ENCODE results near the gene RPS16. TPM values are rescaled to one million over a fixed set of nuclear protein-coding genes. Genes with fewer than 3 reads are reported as not detected.

RPS16 gene
- total RNA-seq, 1 donor from 2014 or later: 1,329 TPM

- H3K27ac Mint-ChIP-seq (ENCODE audit: unreplicated experiment): peak overlapping the region; percentile 100
- H3K36me3 ChIP-seq (ENCODE audit: insufficient read depth, low read length): no peaks in the 10 kb centered on the region
- H3K4me1 Mint-ChIP-seq (ENCODE audit: low read depth, unreplicated experiment): peaks cover 23% of the 10 kb centered on the region
- H3K9me3 ChIP-seq (ENCODE audit: insufficient read depth, low read depth, low read length): no peaks in the 10 kb centered on the region
- no peak for FAIRE-seq
- H3K9ac ChIP-seq (ENCODE audit: low read length): peak overlapping the region; percentile 99
- no peaks in the 10 kb centered on the region for H3K27me3 Mint-ChIP-seq (ENCODE audit: low read depth, unreplicated experiment)
- H3K9me3 Mint-ChIP-seq (ENCODE audit: unreplicated experiment): no peaks in the 10 kb centered on the region
- peak overlapping the region; percentile 100 for H3K4me3 Mint-ChIP-seq (ENCODE audit: unreplicated experiment)
- no peaks in the 10 kb centered on the region for H3K27me3 ChIP-seq (ENCODE audit: insufficient read depth, low read length)
- H3K4me1 ChIP-seq (ENCODE audit: insufficient read depth, low read length): peaks cover 27% of the 10 kb centered on the region
- H2AFZ ChIP-seq (ENCODE audit: low read depth, low read length): peak overlapping the region; percentile 50
- H3K4me3 ChIP-seq (ENCODE audit: insufficient read depth, low read depth, low read length): peak overlapping the region; percentile 94
- H3K79me2 ChIP-seq (ENCODE audit: insufficient read depth, low read length): peaks cover 54% of the 10 kb centered on the region
- no peak for TF ChIP-seq EZH2 (IDR thresholded peaks at IDR 0.05; ENCODE audit: insufficient read depth, low read length)
- TF ChIP-seq CTCF (IDR thresholded peaks at IDR 0.05; ENCODE audit: insufficient read depth, low read depth, low read length): no peak
- peak overlapping the region; percentile 96 for H3K27ac ChIP-seq (ENCODE audit: low read depth, low read length)
- peak overlapping the region; percentile 94 for H3K4me2 ChIP-seq (ENCODE audit: low read length)
- H3K36me3 Mint-ChIP-seq (ENCODE audit: low read depth, unreplicated experiment): peaks cover 8% of the 10 kb centered on the region
- H4K20me1 ChIP-seq (ENCODE audit: insufficient read depth, low read length): peaks cover 36% of the 10 kb centered on the region
- DNase-seq (ENCODE audit: low read depth): peak; percentile 23
Measured at GRCh38 chr19:39444598-39445195, 8.9 kb upstream of the RPS16 start.

GRCh38 chr19:39438270-39438934, 2.7 kb upstream of the RPS16 start:
- peaks cover 5% of the 10 kb centered on the region for H3K36me3 Mint-ChIP-seq (ENCODE audit: low read depth, unreplicated experiment)
- no peak overlapping the region for H3K9ac ChIP-seq (ENCODE audit: low read length)
- H3K4me3 Mint-ChIP-seq (ENCODE audit: unreplicated experiment): no peak overlapping the region
- H3K36me3 ChIP-seq (ENCODE audit: insufficient read depth, low read length): peaks cover 14% of the 10 kb centered on the region
- no peak for DNase-seq (ENCODE audit: low read depth)
- H3K27ac ChIP-seq (ENCODE audit: low read depth, low read length): no peak overlapping the region
- no peak for TF ChIP-seq CTCF (IDR thresholded peaks at IDR 0.05; ENCODE audit: insufficient read depth, low read depth, low read length)
- no peak for TF ChIP-seq EZH2 (IDR thresholded peaks at IDR 0.05; ENCODE audit: insufficient read depth, low read length)
- no peak overlapping the region for H3K4me2 ChIP-seq (ENCODE audit: low read length)
- no peaks in the 10 kb centered on the region for H3K27me3 Mint-ChIP-seq (ENCODE audit: low read depth, unreplicated experiment)
- H3K27ac Mint-ChIP-seq (ENCODE audit: unreplicated experiment): peak overlapping the region; percentile 58
- peaks cover 21% of the 10 kb centered on the region for H4K20me1 ChIP-seq (ENCODE audit: insufficient read depth, low read length)
- H3K9me3 ChIP-seq (ENCODE audit: insufficient read depth, low read depth, low read length): no peaks in the 10 kb centered on the region
- H3K4me3 ChIP-seq (ENCODE audit: insufficient read depth, low read depth, low read length): no peak overlapping the region
- FAIRE-seq: no peak
- no peaks in the 10 kb centered on the region for H3K27me3 ChIP-seq (ENCODE audit: insufficient read depth, low read length)
- no peaks in the 10 kb centered on the region for H3K9me3 Mint-ChIP-seq (ENCODE audit: unreplicated experiment)
- peaks cover 28% of the 10 kb centered on the region for H3K79me2 ChIP-seq (ENCODE audit: insufficient read depth, low read length)
- peaks cover 14% of the 10 kb centered on the region for H3K4me1 Mint-ChIP-seq (ENCODE audit: low read depth, unreplicated experiment)
- no peak overlapping the region for H2AFZ ChIP-seq (ENCODE audit: low read depth, low read length)
- H3K4me1 ChIP-seq (ENCODE audit: insufficient read depth, low read length): peaks cover 17% of the 10 kb centered on the region

- H3K79me2 ChIP-seq (ENCODE audit: insufficient read depth, low read length): peaks cover 39% of the 10 kb centered on the region
- H3K36me3 Mint-ChIP-seq (ENCODE audit: low read depth, unreplicated experiment): peaks cover 9% of the 10 kb centered on the region
- peak overlapping the region; percentile 89 for H3K27ac Mint-ChIP-seq (ENCODE audit: unreplicated experiment)
- DNase-seq (ENCODE audit: low read depth): no peak
- peak overlapping the region; percentile 80 for H3K27ac ChIP-seq (ENCODE audit: low read depth, low read length)
- TF ChIP-seq EZH2 (IDR thresholded peaks at IDR 0.05; ENCODE audit: insufficient read depth, low read length) (no peak), CTCF (IDR thresholded peaks at IDR 0.05; ENCODE audit: insufficient read depth, low read depth, low read length) (no peak)
- peak overlapping the region; percentile 100 for H3K4me2 ChIP-seq (ENCODE audit: low read length)
- H4K20me1 ChIP-seq (ENCODE audit: insufficient read depth, low read length): peaks cover 29% of the 10 kb centered on the region
- H3K4me1 ChIP-seq (ENCODE audit: insufficient read depth, low read length): peaks cover 18% of the 10 kb centered on the region
- peak overlapping the region; percentile 100 for H3K4me3 Mint-ChIP-seq (ENCODE audit: unreplicated experiment)
- no peaks in the 10 kb centered on the region for H3K9me3 Mint-ChIP-seq (ENCODE audit: unreplicated experiment)
- no peaks in the 10 kb centered on the region for H3K27me3 Mint-ChIP-seq (ENCODE audit: low read depth, unreplicated experiment)
- peaks cover 17% of the 10 kb centered on the region for H3K4me1 Mint-ChIP-seq (ENCODE audit: low read depth, unreplicated experiment)
- H3K27me3 ChIP-seq (ENCODE audit: insufficient read depth, low read length): no peaks in the 10 kb centered on the region
- H3K4me3 ChIP-seq (ENCODE audit: insufficient read depth, low read depth, low read length): peak overlapping the region; percentile 99
- no peaks in the 10 kb centered on the region for H3K9me3 ChIP-seq (ENCODE audit: insufficient read depth, low read depth, low read length)
- peaks cover 26% of the 10 kb centered on the region for H3K36me3 ChIP-seq (ENCODE audit: insufficient read depth, low read length)
- peak overlapping the region; percentile 58 for H2AFZ ChIP-seq (ENCODE audit: low read depth, low read length)
- no peak for FAIRE-seq
- H3K9ac ChIP-seq (ENCODE audit: low read length): peak overlapping the region; percentile 99
Measured at GRCh38 chr19:39436350-39436716, 584 bp upstream of the RPS16 start.
